Loucy (cell line): ENCODE data around the gene MPG.
"Not testable (repeated sequence)": the region's sequence is repeated elsewhere in the genome, so short reads cannot be mapped to it uniquely, and the experiment has no call there.

Source experiments
- CTCF ChIP-seq: fragments of 200-600 bp; sonication (generic); conservative IDR thresholded peaks from 2 replicates; pipeline ENCODE4 v1.5.1; 2014; ENCODE audit warnings: mild to moderate bottlenecking, antibody characterized with exemption, low read length
- EZH2phosphoT487 ChIP-seq: fragments of 200-600 bp; IDR thresholded peaks from 2 replicates; pipeline ENCODE4 v1.6.1; 2018; ENCODE audit warnings: antibody characterized with exemption, mild to moderate bottlenecking, moderate library complexity, borderline replicate concordance

- not testable (repeated sequence) for TF ChIP-seq CTCF, EZH2phosphoT487
These were observed 31.5 kb upstream of the MPG start for GRCh38 chr16:46510-46909.
